OCI-LY7 (cell line): ENCODE data around the gene NAP1L4. TPM values are rescaled to one million over a fixed set of nuclear protein-coding genes. Genes with fewer than 3 reads are reported as not detected.

Experiments used
- BruUV-seq: library from RNA; stranded (reverse); fragments of 400-500 nt; replicated peaks from 2 replicates; lab custom pipeline; 2021; lab: Mats Ljungman, UMichigan
- CTCF ChIA-PET: fragments of 300-600 bp; sonication (Branson Sonifier 250); formaldehyde crosslinking; loops from one replicate; lab custom pipeline; 2022; ENCODE audit warnings: antibody characterized with exemption; ENCODE audit not compliant: unreplicated experiment; lab: Charles Lee
- POLR2A ChIA-PET: fragments of 300-600 bp; sonication (Branson Sonifier 250); formaldehyde crosslinking; loops from one replicate; lab custom pipeline; 2022; ENCODE audit warnings: antibody characterized with exemption; lab: Charles Lee
- DNase-seq: peaks from one replicate; pipeline ENCODE4 v3.0.0-alpha.2; 2015; ENCODE audit warnings: low spot score
- H2AFZ ChIP-seq: fragments of 200-600 bp; sonication (generic), shearing (Covaris generic); 2 replicates; pipeline ENCODE4 v1.6.1; 2014; ENCODE audit warnings: mild to moderate bottlenecking, antibody characterized with exemption, low read length, moderate library complexity
- H3K27ac ChIP-seq: fragments of 200-600 bp; sonication (generic); 2 replicates; pipeline ENCODE4 v1.5.1; 2014; ENCODE audit warnings: mixed run types, low read depth, mild to moderate bottlenecking, moderate library complexity, low read length, inconsistent platforms; ENCODE audit not compliant: poor library complexity, severe bottlenecking
- H3K36me3 ChIP-seq: fragments of 200-600 bp; sonication (generic); 2 replicates; pipeline ENCODE4 v1.6.1; 2014; ENCODE audit warnings: mild to moderate bottlenecking, antibody characterized with exemption, low read length, moderate library complexity, mixed read lengths; ENCODE audit not compliant: insufficient read depth
- H3K4me1 ChIP-seq: fragments of 200-600 bp; sonication (generic); 2 replicates; pipeline ENCODE4 v1.5.1; 2014; ENCODE audit warnings: mild to moderate bottlenecking, low read length; ENCODE audit not compliant: insufficient read depth, poor library complexity, severe bottlenecking
- H3K4me2 ChIP-seq: fragments of 200-600 bp; sonication (generic); 2 replicates; pipeline ENCODE4 v1.6.1; 2014; ENCODE audit warnings: mild to moderate bottlenecking, low read length
- H3K4me3 ChIP-seq: fragments of 200-600 bp; sonication (generic); 2 replicates; pipeline ENCODE4 v1.5.1; 2014; ENCODE audit warnings: mild to moderate bottlenecking, low read depth, low read length; ENCODE audit not compliant: poor library complexity, severe bottlenecking
- H3K79me2 ChIP-seq: fragments of 200-600 bp; sonication (generic); 2 replicates; pipeline ENCODE4 v1.6.1; 2016; ENCODE audit warnings: low read depth, mild to moderate bottlenecking, low read length, moderate library complexity, mixed read lengths; ENCODE audit not compliant: insufficient read depth
- H3K9me2 ChIP-seq: fragments of 200-600 bp; sonication (generic); 2 replicates; pipeline ENCODE4 v1.6.1; 2016; ENCODE audit warnings: mild to moderate bottlenecking, low read length, mixed read lengths; ENCODE audit not compliant: insufficient read depth
- H3K9me3 ChIP-seq: fragments of 200-600 bp; sonication (generic); 2 replicates; pipeline ENCODE4 v1.6.1; 2014; ENCODE audit warnings: mild to moderate bottlenecking, mixed run types, low read length, mixed read lengths
- H4K20me1 ChIP-seq: fragments of 200-600 bp; sonication (generic); 2 replicates; pipeline ENCODE4 v1.6.1; 2014; ENCODE audit warnings: mild to moderate bottlenecking, antibody characterized with exemption, low read length, moderate library complexity, mixed read lengths; ENCODE audit not compliant: insufficient read depth
- EZH2phosphoT487 ChIP-seq: fragments of 200-600 bp; sonication (generic); IDR thresholded peaks from 2 replicates; pipeline ENCODE4 v1.6.1; 2018; ENCODE audit warnings: low read depth, borderline replicate concordance, mild to moderate bottlenecking, mixed run types, antibody characterized with exemption, low read length, moderate library complexity, mixed read lengths
- intact Hi-C: fragments of 100-400 bp; cut with micrococcal nuclease; formaldehyde crosslinking; loops from one replicate; pipeline ENCODE4 v1.10.0; 2022; ENCODE audit not compliant: unreplicated experiment
- total RNA-seq, 2 experiments: library from RNA; depleted of rRNA in 1 of 2; stranded (reverse); fragments of >200 nt in 1 of 2; shearing (Covaris generic) in 1 of 2; gene quantifications; 2 replicates each; pipeline ENCODE4 v1.2.3, GENCODE V29; 2014 to 2022
- TF ChIP-seq, protein P1 (sequence below): fragments of 200-600 bp; sonication (generic); conservative IDR thresholded peaks from 2 replicates; pipeline ENCODE4 v1.5.1; 2014; ENCODE audit warnings: mild to moderate bottlenecking, antibody characterized with exemption, low read length, moderate library complexity, mixed read lengths

The NAP1L4 gene
- total RNA-seq, 2 experiments from 2014 or later, result 152 to 183 TPM

DNA sequence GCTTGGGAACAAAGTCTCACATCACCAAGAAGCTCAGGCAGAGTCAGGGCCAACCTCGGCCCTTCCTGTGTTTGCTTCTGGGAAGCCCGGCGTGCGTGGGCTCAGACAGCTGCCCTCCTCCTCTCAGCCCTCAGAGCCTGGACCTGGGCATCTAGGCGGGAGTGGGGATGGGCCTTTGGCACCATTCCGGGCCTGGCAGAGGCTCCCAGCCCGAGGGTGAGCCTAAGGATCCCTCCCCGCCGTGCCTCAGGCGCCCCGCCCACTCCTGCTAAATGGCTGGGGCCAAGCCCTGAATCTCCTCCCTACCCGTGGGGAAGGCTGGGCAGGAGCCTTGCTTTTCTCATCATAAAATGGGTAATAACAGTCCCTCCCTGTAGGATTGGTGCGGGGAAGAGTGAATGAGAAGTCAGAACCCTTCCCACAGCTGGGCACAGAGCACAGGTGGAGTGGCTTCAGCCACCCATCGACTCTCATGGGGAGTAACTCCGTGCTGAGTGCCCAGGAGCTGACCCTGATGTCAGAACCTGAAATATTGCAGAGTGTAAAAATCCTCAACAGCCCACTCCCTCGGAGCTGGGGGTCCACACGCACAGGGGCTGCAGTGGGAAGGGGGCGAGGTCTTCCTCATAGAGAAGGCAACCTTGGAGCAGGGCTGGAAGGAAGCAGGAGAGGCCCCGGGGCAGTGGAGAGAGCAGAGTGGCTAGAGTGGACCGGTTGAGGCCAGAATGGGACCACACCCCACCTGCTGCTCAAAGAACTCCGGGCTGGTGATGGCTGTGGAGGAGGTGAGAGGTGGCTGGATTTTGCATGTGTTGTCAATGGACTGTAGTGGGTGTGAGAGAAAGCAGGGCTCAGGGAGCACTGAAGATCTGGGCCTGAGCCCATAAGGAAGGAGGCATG lies 87.7 kb downstream of the NAP1L4 start:
- intact Hi-C loops, result no loop called here
- H3K9me3 ChIP-seq, result no peaks in the 10 kb centered on the region
- no peak overlapping the region for H2AFZ ChIP-seq
- peaks cover 5% of the 10 kb centered on the region for H3K4me1 ChIP-seq
- H3K27ac ChIP-seq, result no peak overlapping the region
- no peak overlapping the region for H3K4me2 ChIP-seq
- H3K9me2 ChIP-seq, result no peaks in the 10 kb centered on the region
- BruUV-seq, result no TSS peak
- POLR2A ChIA-PET, result no interaction called here
- no peaks in the 10 kb centered on the region for H4K20me1 ChIP-seq
- H3K36me3 ChIP-seq, result no peaks in the 10 kb centered on the region
- H3K79me2 ChIP-seq, result no peaks in the 10 kb centered on the region
- no peak for DNase-seq
- CTCF ChIA-PET, result no interaction called here
- TF ChIP-seq, protein P1, sequence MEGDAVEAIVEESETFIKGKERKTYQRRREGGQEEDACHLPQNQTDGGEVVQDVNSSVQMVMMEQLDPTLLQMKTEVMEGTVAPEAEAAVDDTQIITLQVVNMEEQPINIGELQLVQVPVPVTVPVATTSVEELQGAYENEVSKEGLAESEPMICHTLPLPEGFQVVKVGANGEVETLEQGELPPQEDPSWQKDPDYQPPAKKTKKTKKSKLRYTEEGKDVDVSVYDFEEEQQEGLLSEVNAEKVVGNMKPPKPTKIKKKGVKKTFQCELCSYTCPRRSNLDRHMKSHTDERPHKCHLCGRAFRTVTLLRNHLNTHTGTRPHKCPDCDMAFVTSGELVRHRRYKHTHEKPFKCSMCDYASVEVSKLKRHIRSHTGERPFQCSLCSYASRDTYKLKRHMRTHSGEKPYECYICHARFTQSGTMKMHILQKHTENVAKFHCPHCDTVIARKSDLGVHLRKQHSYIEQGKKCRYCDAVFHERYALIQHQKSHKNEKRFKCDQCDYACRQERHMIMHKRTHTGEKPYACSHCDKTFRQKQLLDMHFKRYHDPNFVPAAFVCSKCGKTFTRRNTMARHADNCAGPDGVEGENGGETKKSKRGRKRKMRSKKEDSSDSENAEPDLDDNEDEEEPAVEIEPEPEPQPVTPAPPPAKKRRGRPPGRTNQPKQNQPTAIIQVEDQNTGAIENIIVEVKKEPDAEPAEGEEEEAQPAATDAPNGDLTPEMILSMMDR, result no peak
- no peak for TF ChIP-seq EZH2phosphoT487
- H3K4me3 ChIP-seq, result no peak overlapping the region

DNA sequence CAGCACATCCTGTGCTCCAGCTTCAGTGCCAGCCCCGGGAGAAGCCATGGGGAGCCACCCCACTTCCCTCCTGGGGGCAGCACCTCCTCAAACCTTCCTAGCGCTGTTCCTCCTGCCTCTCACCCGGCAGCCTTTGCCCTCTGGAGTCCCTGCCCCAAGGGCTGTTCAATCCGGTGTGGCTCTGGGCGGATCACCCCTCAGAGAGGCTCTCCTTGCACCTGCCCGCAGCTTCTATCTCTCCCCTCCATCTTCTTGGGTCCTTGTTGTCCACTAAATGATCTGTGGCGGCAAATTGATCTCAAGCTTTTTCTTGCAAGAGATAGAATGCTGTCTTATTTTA lies 88.5 kb downstream of the NAP1L4 start:
- Histone ChIP-seq H2AFZ (no peak overlapping the region), H3K27ac (no peak overlapping the region), H3K4me1 (peaks cover 5% of the 10 kb centered on the region), H3K4me3 (no peak overlapping the region), H3K4me2 (no peak overlapping the region), H3K9me3 (no peaks in the 10 kb centered on the region), H3K79me2 (no peaks in the 10 kb centered on the region), H4K20me1 (no peaks in the 10 kb centered on the region), H3K9me2 (no peaks in the 10 kb centered on the region), H3K36me3 (no peaks in the 10 kb centered on the region)
- POLR2A ChIA-PET, result no interaction called here
- no TSS peak for BruUV-seq
- no peak for TF ChIP-seq EZH2phosphoT487
- TF ChIP-seq, protein P1, result no peak
- intact Hi-C loops, result no loop called here
- DNase-seq, result no peak
- CTCF ChIA-PET, result no interaction called here
